ENCODE data around the gene VRK1. TPM values are rescaled to one million over a fixed set of nuclear protein-coding genes. Genes with fewer than 3 reads are reported as not detected.

Gene VRK1
- total and polyA plus RNA-seq, 2 donors (not counting 1 experiment from before 2014, with no cell fraction given): 10.3 to 28.2 TPM

- no peak for DNase-seq
- peaks cover 0 to 4% of the 10 kb centered on the region in 2 donors for H3K4me1 ChIP-seq (ENCODE audit: control insufficient read depth in 2 of 2, insufficient read depth in 2 of 2, low read length in 2 of 2)
Observed at GRCh38 chr14:96824283-96824682, 27.1 kb downstream of the VRK1 start.

DNA sequence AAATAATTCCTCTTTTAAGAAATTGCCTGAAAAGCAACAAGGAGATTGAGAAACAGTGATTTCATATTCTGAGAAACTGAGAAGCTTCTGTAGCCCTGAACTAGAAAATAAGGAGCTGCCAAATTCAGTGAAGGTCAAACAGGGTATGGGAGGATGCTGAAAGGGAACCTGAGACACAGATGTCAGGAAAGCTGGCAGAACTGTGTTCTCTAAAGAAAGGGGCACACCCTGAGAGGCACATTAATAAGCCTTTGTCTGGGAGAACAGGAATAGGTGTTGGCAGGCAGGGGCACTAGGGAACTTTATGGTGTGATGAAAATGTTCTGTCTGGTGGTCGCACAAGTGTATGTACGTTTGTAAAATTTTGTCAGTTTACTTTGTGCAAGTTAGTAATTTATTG, 29.6 kb downstream of the VRK1 start:
- H3K27ac Mint-ChIP-seq: no peak overlapping the region
- Histone ChIP-seq H4K20me1 (ENCODE audit: control insufficient read depth, insufficient read depth, low read length, poor library complexity, severe bottlenecking) (peaks cover 16% of the 10 kb centered on the region), H3K79me2 (ENCODE audit: control insufficient read depth, insufficient read depth, low read length) (peaks cover 55% of the 10 kb centered on the region), H3K4me1 (ENCODE audit: control insufficient read depth in 2 of 2, insufficient read depth in 2 of 2, low read length in 2 of 2) (peaks cover 0 to 4% of the 10 kb centered on the region in 2 donors), H3K9ac (ENCODE audit: low read length) (no peak overlapping the region), H3K4me3 (ENCODE audit: control extremely low read depth in 1 of 5, extremely low read depth in 1 of 5, insufficient read depth in 1 of 5, low read depth in 2 of 5, low read length in 4 of 5) (no peak overlapping the region), H3K27ac (ENCODE audit: low read length in 2 of 2) (no peak overlapping the region), H3K36me3 (replicated peaks in 1 of 2; ENCODE audit: control extremely low read depth in 1 of 2, control insufficient read depth in 1 of 2, extremely low read depth in 1 of 2, insufficient read depth in 2 of 2, low read length in 1 of 2) (no peaks in the 10 kb centered on the region), H2AFZ (ENCODE audit: insufficient read depth, low read depth, low read length, poor library complexity, severe bottlenecking) (no peak overlapping the region), H3K4me2 (replicated peaks; ENCODE audit: low read depth, low read length, poor library complexity, severe bottlenecking) (no peak overlapping the region), H3K9me3 (ENCODE audit: control extremely low read depth in 1 of 3, control insufficient read depth in 2 of 3, insufficient read depth in 1 of 3, low read length in 2 of 3) (peaks cover 1 to 6% (median 3%) of the 10 kb centered on the region in 3 donors), H3K27me3 (replicated peaks in 1 of 4; ENCODE audit: control extremely low read depth in 1 of 4, control insufficient read depth in 3 of 4, insufficient read depth in 4 of 4, low read length in 3 of 4) (no peaks in the 10 kb centered on the region)
- DNase-seq (no peak), ATAC-seq (ENCODE audit: low read depth) (no peak)
- ChIA-PET CTCF (no interaction called here), POLR2A (no interaction called here)
- intact Hi-C loops (cut with micrococcal nuclease): no loop called here
- WGBS (ENCODE audit: insufficient coverage): no CpG with 5 or more reads among the region's 2 CpGs
- H3K4me1 Mint-ChIP-seq: peaks cover 27% of the 10 kb centered on the region
- no peak overlapping the region for H3K4me3 Mint-ChIP-seq
- no peaks in the 10 kb centered on the region for H3K27me3 Mint-ChIP-seq
- peaks cover 10% of the 10 kb centered on the region for H3K9me3 Mint-ChIP-seq (ENCODE audit: insufficient read depth)
- TF ChIP-seq, protein P1, sequence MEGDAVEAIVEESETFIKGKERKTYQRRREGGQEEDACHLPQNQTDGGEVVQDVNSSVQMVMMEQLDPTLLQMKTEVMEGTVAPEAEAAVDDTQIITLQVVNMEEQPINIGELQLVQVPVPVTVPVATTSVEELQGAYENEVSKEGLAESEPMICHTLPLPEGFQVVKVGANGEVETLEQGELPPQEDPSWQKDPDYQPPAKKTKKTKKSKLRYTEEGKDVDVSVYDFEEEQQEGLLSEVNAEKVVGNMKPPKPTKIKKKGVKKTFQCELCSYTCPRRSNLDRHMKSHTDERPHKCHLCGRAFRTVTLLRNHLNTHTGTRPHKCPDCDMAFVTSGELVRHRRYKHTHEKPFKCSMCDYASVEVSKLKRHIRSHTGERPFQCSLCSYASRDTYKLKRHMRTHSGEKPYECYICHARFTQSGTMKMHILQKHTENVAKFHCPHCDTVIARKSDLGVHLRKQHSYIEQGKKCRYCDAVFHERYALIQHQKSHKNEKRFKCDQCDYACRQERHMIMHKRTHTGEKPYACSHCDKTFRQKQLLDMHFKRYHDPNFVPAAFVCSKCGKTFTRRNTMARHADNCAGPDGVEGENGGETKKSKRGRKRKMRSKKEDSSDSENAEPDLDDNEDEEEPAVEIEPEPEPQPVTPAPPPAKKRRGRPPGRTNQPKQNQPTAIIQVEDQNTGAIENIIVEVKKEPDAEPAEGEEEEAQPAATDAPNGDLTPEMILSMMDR (IDR thresholded peaks at IDR 0.05): no peak
- no peak for TF ChIP-seq EZH2 (IDR thresholded peaks at IDR 0.05; ENCODE audit: borderline replicate concordance, insufficient read depth, low read depth, low read length, poor library complexity, severe bottlenecking)

More at GRCh38 chr14:96824283-96824682, 27.1 kb downstream of the VRK1 start:
- no peak overlapping the region for H3K9ac ChIP-seq (ENCODE audit: low read length)
- H3K9me3 ChIP-seq (ENCODE audit: control extremely low read depth in 1 of 3, control insufficient read depth in 2 of 3, insufficient read depth in 1 of 3, low read length in 2 of 3): peaks cover 0 to 3% (median 0%) of the 10 kb centered on the region in 3 donors
- H3K27ac ChIP-seq (ENCODE audit: low read length in 2 of 2): no peak overlapping the region
- Mint-ChIP-seq H3K27ac (no peak overlapping the region), H3K9me3 (ENCODE audit: insufficient read depth) (peaks cover 5% of the 10 kb centered on the region), H3K27me3 (no peaks in the 10 kb centered on the region), H3K4me1 (peaks cover 23% of the 10 kb centered on the region), H3K4me3 (no peak overlapping the region)
- no peak for ATAC-seq (ENCODE audit: low read depth)
- no peak for TF ChIP-seq EZH2 (IDR thresholded peaks at IDR 0.05; ENCODE audit: borderline replicate concordance, insufficient read depth, low read depth, low read length, poor library complexity, severe bottlenecking)
- TF ChIP-seq, protein P1 (IDR thresholded peaks at IDR 0.05): no peak
- peaks cover 27% of the 10 kb centered on the region for H4K20me1 ChIP-seq (ENCODE audit: control insufficient read depth, insufficient read depth, low read length, poor library complexity, severe bottlenecking)
- no peaks in the 10 kb centered on the region for H3K36me3 ChIP-seq (replicated peaks in 1 of 2; ENCODE audit: control extremely low read depth in 1 of 2, control insufficient read depth in 1 of 2, extremely low read depth in 1 of 2, insufficient read depth in 2 of 2, low read length in 1 of 2)
- 100% methylated on average over 3 of the region's 3 CpGs for WGBS (ENCODE audit: insufficient coverage)
- H3K79me2 ChIP-seq (ENCODE audit: control insufficient read depth, insufficient read depth, low read length): peaks cover 69% of the 10 kb centered on the region
- intact Hi-C loops (cut with micrococcal nuclease): no loop called here
- ChIA-PET POLR2A (no interaction called here), CTCF (no interaction called here)
- H2AFZ ChIP-seq (ENCODE audit: insufficient read depth, low read depth, low read length, poor library complexity, severe bottlenecking): no peak overlapping the region
- H3K4me3 ChIP-seq (ENCODE audit: control extremely low read depth in 1 of 5, extremely low read depth in 1 of 5, insufficient read depth in 1 of 5, low read depth in 2 of 5, low read length in 4 of 5): no peak overlapping the region
- no peaks in the 10 kb centered on the region for H3K27me3 ChIP-seq (replicated peaks in 1 of 4; ENCODE audit: control extremely low read depth in 1 of 4, control insufficient read depth in 3 of 4, insufficient read depth in 4 of 4, low read length in 3 of 4)
- H3K4me2 ChIP-seq (replicated peaks; ENCODE audit: low read depth, low read length, poor library complexity, severe bottlenecking): no peak overlapping the region
